Endothelial cell of umbilical vein (primary cell): ENCODE data around the gene UVRAG.

Source experiments
- POLR2A ChIP-seq: IDR thresholded peaks from 2 replicates; pipeline ENCODE4 v1.6.1; 2012; ENCODE audit warnings: low read depth, mild to moderate bottlenecking, control low read depth, low read length
- POLR2AphosphoS5 ChIP-seq: IDR thresholded peaks from 2 replicates; pipeline ENCODE4 v1.6.1; 2012; ENCODE audit warnings: low read depth, mild to moderate bottlenecking, control low read depth, low read length, moderate library complexity; ENCODE audit not compliant: insufficient read depth
- TF ChIP-seq, protein P1 (sequence below), 2 donors: IDR thresholded peaks; 1 replicate in 1 of 2; 2 replicates in 1 of 2; pipeline ENCODE4 v1.5.1; 2011; ENCODE audit warnings: low read length in 2 of 2, mild to moderate bottlenecking in 2 of 2, moderate library complexity in 2 of 2, control low read depth in 1 of 2, inconsistent platforms in 1 of 2, low read depth in 1 of 2; ENCODE audit not compliant: insufficient read depth in 1 of 2; ENCODE audit errors: extremely low read depth in 1 of 2

GRCh38 chr11:76026281-76026680 lies 211.3 kb downstream of the UVRAG start:
- TF ChIP-seq, protein P1, sequence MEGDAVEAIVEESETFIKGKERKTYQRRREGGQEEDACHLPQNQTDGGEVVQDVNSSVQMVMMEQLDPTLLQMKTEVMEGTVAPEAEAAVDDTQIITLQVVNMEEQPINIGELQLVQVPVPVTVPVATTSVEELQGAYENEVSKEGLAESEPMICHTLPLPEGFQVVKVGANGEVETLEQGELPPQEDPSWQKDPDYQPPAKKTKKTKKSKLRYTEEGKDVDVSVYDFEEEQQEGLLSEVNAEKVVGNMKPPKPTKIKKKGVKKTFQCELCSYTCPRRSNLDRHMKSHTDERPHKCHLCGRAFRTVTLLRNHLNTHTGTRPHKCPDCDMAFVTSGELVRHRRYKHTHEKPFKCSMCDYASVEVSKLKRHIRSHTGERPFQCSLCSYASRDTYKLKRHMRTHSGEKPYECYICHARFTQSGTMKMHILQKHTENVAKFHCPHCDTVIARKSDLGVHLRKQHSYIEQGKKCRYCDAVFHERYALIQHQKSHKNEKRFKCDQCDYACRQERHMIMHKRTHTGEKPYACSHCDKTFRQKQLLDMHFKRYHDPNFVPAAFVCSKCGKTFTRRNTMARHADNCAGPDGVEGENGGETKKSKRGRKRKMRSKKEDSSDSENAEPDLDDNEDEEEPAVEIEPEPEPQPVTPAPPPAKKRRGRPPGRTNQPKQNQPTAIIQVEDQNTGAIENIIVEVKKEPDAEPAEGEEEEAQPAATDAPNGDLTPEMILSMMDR (IDR thresholded peaks at IDR 0.05; ENCODE audit: extremely low read depth in 1 of 2, insufficient read depth in 1 of 2, low read depth in 1 of 2, low read length in 2 of 2): no peak
- no peak for TF ChIP-seq POLR2A
- TF ChIP-seq POLR2AphosphoS5: no peak
